HG03521 (cell line): ENCODE measurements around the gene RAD54L2.
A peak's percentile ranks its signal among the peaks of the same experiment; 100 is the strongest.
"Not testable (repeated sequence)": the region's sequence is repeated elsewhere in the genome, so short reads cannot be mapped to it uniquely, and the experiment has no call there.

Source experiments
- ATAC-seq: cut with Tn5 transposase; IDR thresholded peaks from one replicate; pipeline ENCODE4 v1.9.1; 2021; ENCODE audit warnings: mild to moderate bottlenecking, moderate library complexity; ENCODE audit not compliant: unreplicated experiment

The RAD54L2 gene

GRCh38 chr3:51538459-51539290 lies at the start of gene RAD54L2:
Gene RAD54L2 (plus strand): TSS chr3:51538719. CDS start chr3:51590421, 51,702 bp downstream.
- ATAC-seq, result peak; percentile 91

GRCh38 chr3:51498876-51499738 lies 39.4 kb upstream of the RAD54L2 start:
- peak; percentile 42 for ATAC-seq

GRCh38 chr3:51500632-51501131 lies 37.8 kb upstream of the RAD54L2 start:
- no peak for ATAC-seq

- no peak for ATAC-seq
These were observed 36.5 kb upstream of the RAD54L2 start for GRCh38 chr3:51501833-51502561.

GRCh38 chr3:51502562-51502910 lies 36.0 kb upstream of the RAD54L2 start:
- no peak for ATAC-seq

GRCh38 chr3:51503007-51503406 lies 35.5 kb upstream of the RAD54L2 start:
- ATAC-seq, result no peak

GRCh38 chr3:51508255-51508654 lies 30.3 kb upstream of the RAD54L2 start:
- no peak for ATAC-seq

GRCh38 chr3:51510996-51511395 lies 27.5 kb upstream of the RAD54L2 start:
- no peak for ATAC-seq

- ATAC-seq, result no peak
These were observed 24.3 kb upstream of the RAD54L2 start for GRCh38 chr3:51514210-51514609.

- ATAC-seq, result no peak
These were observed 18.7 kb upstream of the RAD54L2 start for GRCh38 chr3:51519848-51520247.

- ATAC-seq, result peak; percentile 66
These were observed 17.4 kb upstream of the RAD54L2 start for GRCh38 chr3:51520906-51521730.

- ATAC-seq, result no peak
These were observed 16.1 kb upstream of the RAD54L2 start for GRCh38 chr3:51522273-51522962.

- not testable (repeated sequence) for ATAC-seq
These were observed 13.6 kb upstream of the RAD54L2 start for GRCh38 chr3:51524874-51525273.

GRCh38 chr3:51530485-51530884 lies 8.0 kb upstream of the RAD54L2 start:
- ATAC-seq, result no peak

- no peak for ATAC-seq
These were observed 3.1 kb upstream of the RAD54L2 start for GRCh38 chr3:51535146-51536019.

GRCh38 chr3:51537631-51538030 lies 888 bp upstream of the RAD54L2 start:
- ATAC-seq, result not testable (repeated sequence)

GRCh38 chr3:51538115-51538458 lies 432 bp upstream of the RAD54L2 start:
- no peak for ATAC-seq

GRCh38 chr3:51539291-51539941 lies 897 bp downstream of the RAD54L2 start:
- no peak for ATAC-seq
